HG03575 (cell line): ENCODE data around the gene HES4.

Source experiments
- ATAC-seq: cut with Tn5 transposase; IDR thresholded peaks from one replicate; pipeline ENCODE4 v1.9.1; 2021; ENCODE audit not compliant: unreplicated experiment, insufficient number of reproducible peaks, low FRiP score; ENCODE audit errors: extremely low read depth

The HES4 gene

GRCh38 chr1:999725-1000356 is at the start of gene HES4:
TSS of gene HES4 (minus strand) at chr1:1000097. CDS start at chr1:999973, 124 bp downstream.
- no peak for ATAC-seq

- ATAC-seq, result no peak
Observed at GRCh38 chr1:1048765-1049164, 48.9 kb upstream of the HES4 start.

- ATAC-seq, result no peak
Observed at GRCh38 chr1:1047963-1048362, 48.1 kb upstream of the HES4 start.

- ATAC-seq, result no peak
Observed at GRCh38 chr1:1047407-1047806, 47.5 kb upstream of the HES4 start.

GRCh38 chr1:1046767-1047166 is 46.9 kb upstream of the HES4 start:
- no peak for ATAC-seq

- no peak for ATAC-seq
Observed at GRCh38 chr1:1046243-1046642, 46.3 kb upstream of the HES4 start.

GRCh38 chr1:1045129-1045528 is 45.2 kb upstream of the HES4 start:
- ATAC-seq, result no peak

- no peak for ATAC-seq
Observed at GRCh38 chr1:1044455-1045078, 44.7 kb upstream of the HES4 start.

GRCh38 chr1:1043921-1044320 is 44.0 kb upstream of the HES4 start:
- no peak for ATAC-seq

GRCh38 chr1:1043411-1043810 is 43.5 kb upstream of the HES4 start:
- no peak for ATAC-seq

- no peak for ATAC-seq
Observed at GRCh38 chr1:1042835-1043234, 42.9 kb upstream of the HES4 start.

GRCh38 chr1:1041873-1042272 is 42.0 kb upstream of the HES4 start:
- no peak for ATAC-seq

GRCh38 chr1:1041092-1041523 is 41.2 kb upstream of the HES4 start:
- ATAC-seq, result no peak

- no peak for ATAC-seq
Observed at GRCh38 chr1:1040004-1040991, 40.4 kb upstream of the HES4 start.

GRCh38 chr1:1039145-1039910 is 39.4 kb upstream of the HES4 start:
- ATAC-seq, result no peak

- no peak for ATAC-seq
Observed at GRCh38 chr1:1038694-1039093, 38.8 kb upstream of the HES4 start.

- no peak for ATAC-seq
Observed at GRCh38 chr1:1037366-1038327, 37.8 kb upstream of the HES4 start.

GRCh38 chr1:1035291-1035943 is 35.5 kb upstream of the HES4 start:
- ATAC-seq, result no peak
